Renal cortical epithelial cell (primary cell): Measurements from ENCODE around the gene TPTE. TPM values are rescaled to one million over a fixed set of nuclear protein-coding genes. Genes with fewer than 3 reads are reported as not detected.
"Not testable (repeated sequence)": the region's sequence is repeated elsewhere in the genome, so short reads cannot be mapped to it uniquely, and the experiment has no call there.

Experiments
- DNase-seq: peaks from one replicate; pipeline ENCODE4 v3.0.0-alpha.2; 2011; ENCODE audit warnings: low read depth
- total RNA-seq: library from RNA; depleted of rRNA; stranded (reverse); fragments of >200 nt; gene quantifications from 2 replicates; pipeline ENCODE4 v1.2.3, GENCODE V29; 2014

Gene TPTE
- total RNA-seq, 1 donor from 2014 or later: not detected

DNA sequence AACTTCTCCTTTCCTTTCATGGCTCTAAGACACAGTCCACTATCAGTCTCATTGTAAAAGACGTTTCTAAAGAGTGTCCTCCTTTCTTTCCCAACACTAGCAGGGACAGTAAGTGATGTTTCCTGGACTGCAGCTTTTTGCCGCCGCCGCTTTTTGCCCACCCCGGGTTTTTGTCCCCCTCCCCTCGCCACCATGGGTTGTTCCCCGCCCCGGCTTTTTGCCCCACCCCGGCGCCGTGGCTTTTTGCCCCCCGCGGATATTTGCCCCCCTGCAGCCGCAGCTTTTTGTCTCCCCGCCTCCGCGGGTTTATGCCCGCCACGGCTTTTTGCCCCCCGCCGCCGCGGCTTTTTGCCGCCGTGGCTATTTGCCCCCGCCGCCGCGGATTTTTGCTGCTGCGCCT is 95.2 kb downstream of the TPTE start:
- no peak for DNase-seq

DNA sequence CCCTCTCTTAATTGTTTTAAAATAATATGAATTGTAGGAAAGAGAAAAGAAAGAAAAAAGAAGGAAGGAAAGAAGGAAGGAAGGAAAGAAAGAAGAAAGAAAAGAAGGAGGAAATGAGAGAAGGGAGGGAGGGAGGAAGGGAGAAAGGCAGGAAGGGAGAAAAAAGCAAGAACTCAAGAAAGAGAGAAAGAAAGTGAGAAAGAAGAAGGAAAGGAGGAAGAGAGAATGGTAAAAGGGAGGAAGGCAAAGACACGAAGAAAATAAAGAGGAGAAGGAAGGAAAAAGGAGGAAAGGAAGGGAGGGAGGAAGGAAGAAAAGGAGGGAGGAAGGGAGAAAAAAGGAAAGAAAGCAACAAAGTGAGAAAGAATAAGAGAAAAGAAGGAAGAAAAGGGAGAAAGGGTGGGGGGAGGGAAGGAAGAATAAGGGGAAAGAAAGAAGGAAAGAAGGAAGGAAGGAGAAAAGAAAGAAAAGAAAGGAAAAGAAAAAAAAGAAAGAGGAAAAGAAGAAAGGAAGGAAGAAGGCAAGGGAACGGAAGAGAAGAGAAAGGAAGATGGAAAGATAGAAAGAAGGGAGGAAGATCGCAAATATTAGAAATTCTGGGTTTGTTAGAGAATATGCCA is 95.9 kb downstream of the TPTE start:
- not testable (repeated sequence) for DNase-seq

DNA sequence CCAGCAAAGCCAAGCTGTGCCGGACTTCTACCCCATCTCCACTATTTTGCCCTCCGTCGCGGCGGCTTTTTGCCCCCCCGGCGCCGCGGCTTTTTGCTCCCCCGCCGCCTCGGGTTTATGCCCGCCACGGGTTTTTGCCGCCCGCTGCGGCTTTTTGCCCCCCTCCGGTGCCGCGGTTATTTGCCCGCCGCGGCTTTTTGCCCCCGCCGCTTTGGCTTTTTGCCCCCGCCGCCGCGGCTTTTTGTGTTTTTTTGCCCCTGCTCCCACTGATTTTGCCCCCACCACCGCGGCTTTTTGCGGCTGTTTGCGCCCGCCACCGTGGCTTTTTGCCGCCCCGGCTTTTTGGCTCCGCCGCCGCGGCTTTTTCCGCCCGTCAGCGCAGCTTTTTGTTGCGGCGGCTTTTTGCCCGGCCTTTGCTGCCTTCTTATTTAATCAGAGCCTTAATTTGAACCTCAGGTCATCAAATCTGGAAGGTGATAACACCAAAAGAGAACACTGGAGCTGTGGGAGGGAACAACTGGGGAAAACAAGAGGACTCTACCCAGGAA is 106.0 kb downstream of the TPTE start:
- DNase-seq: no peak

DNA sequence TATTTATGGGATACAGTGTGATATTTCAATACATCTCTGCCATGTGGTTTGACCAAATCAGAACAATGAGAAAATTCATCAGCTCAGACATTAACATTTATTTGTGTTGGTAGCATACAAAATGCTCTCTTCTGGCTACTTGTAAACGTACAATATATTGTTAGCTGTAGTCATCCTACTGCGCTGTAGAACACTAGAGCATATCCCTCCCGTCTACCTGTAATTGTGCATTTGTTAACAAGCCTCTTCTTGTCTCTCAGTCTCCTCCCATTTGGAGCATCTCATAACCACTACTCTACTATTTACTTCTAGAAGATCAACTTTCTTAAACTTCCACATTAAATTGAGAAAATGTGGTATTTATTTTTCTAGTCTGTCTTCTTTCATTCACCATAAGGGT is 107.9 kb downstream of the TPTE start:
- DNase-seq: not testable (repeated sequence)

DNA sequence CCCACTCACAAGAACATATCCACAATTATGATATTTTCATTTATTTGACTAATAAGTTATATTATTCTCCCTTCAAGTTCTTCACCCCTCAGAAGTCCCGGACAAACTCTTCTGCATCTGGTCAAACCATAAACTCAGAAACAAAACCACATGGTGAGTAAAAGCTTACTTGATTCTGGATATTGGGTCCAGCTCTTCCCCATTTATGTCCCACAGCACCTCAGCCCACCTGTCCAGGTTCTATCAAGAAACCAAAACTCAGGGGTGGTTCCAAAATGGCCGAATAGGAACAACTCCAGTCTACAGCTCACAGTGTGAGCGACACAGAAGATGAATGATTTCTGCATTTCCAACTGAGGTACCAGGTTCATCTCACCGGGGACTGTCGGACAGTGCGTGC is 109.4 kb downstream of the TPTE start:
- DNase-seq: not testable (repeated sequence)

DNA sequence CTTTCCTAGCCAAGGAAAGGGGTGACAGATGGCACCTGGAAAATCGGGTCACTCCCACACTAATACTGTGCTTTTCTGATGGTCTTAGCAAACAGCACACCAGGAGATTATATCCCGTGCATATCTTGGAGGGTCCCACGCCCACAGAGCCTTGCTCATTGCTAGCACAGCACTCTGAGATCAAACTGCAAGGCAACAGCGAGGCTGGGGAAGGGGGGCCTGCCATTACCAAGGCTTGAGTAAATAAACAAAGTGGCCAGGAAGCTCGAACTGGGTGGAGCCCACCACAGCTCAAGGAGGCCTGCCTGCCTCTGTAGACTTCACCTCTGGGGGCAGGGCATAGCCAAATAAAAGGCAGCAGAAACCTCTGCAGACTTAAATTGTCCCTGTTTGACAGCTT is 109.9 kb downstream of the TPTE start:
- not testable (repeated sequence) for DNase-seq

DNA sequence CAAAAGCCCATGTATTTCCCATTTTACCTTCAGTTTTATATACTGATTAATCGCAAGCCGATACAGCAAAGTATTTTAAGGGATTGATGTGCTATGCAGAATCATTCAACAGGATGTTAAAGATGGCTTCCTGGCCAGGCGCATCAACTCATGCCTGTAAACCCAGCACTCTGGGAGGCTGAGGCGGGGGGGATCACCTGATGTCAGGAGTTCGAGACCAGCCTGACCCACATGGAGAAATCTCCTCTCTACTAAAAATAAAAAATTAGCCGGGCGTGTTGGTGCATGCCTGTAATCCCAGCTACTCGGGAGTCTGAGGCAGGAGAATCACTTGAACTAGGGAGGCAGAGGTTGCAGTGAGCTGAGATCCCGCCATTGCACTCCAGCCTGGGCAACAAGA is 116.8 kb downstream of the TPTE start:
- DNase-seq: not testable (repeated sequence)

DNA sequence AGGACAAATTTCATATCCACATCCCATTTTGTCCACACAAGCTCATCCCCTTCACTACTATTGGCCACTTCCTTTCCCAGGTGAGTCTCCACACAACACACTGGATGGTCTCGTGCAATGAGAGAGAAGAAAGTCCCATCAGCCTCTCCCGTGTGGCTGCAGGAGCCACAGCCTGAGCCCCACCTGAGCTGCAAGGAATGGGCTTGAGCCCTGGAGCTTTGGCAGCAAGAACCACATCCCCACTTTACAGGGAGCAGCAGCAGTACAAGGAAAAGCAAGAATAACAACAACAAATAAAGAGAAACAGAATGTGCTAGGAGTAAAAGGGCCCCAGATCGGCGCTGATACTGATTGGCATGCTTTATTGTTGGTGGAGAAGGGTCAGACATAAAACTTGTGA is 117.7 kb downstream of the TPTE start:
- no peak for DNase-seq

DNA sequence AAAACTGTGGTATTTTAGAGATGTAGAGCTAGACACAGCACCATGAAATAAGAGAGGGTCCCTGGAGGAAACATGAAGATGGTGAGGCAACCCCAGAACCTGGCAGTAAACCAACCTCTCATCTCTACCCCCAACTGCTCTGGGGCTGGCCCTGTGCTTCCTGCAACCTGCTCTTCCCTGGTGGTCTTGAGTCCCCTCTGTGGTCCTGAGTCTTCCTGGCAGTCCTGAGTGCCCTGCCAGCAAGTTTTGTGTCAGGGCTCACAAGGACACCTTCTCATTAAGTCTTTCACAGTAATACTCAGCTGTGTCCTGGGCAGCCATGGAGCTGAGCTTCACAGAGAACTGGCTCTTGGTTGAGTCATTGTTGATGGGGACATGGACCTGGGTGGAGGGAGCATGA is 118.4 kb downstream of the TPTE start:
- DNase-seq: not testable (repeated sequence)

DNA sequence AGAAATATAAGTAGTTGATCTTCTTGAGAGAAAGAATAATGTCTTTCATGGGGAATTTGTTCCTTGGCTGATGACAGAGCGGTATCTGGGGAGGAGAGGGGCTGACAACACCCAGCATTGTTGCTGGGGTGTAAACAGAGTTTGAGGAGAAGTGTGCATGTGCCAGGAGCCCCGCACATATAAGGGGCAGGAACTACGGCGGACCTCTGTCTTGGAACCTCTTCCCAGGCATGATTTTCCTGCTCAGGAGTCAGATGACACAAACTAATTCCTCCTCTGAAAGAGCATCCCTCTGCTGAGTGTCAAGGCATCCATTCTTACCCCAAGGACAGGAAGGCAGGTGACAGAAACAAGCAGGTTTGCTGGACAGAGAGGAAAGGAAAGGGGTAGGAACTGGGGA is 119.1 kb downstream of the TPTE start:
- DNase-seq: no peak

DNA sequence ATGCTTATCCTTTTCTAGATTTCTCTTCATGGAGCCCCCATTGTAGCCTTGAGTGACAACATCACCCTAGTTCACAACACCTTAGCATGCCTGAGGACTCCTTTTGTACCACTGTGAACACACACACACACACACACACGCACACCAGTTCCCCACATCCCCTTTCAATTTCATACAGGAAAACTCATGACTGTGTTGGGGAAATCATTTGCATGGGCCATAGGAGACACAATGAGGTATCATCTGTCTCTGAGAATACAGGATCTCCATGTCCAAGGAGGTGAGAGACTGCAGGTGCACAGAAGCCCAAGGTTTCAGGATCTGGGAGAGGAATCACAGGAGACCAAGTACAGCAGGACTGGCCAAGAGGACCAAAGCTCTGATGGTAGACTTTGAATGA is 119.7 kb downstream of the TPTE start:
- no peak for DNase-seq

DNA sequence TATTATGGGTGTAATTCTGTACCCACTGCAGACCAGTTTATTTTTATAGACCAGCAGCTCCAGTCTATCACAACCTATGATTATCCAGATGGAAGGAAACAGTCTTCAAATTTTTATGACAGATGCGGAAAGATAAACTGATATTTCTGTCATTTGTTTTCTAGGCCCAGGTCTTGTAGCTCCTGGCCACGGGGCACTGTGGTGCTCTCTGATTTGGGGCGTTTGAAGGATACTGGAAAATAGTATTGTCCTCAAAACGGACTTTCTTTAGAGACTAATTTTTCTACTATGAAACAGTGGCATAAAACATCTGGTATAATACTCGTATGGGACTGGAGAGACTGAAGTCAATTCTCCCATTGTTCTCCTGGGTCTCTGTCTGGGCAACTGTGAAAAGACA is 124.3 kb downstream of the TPTE start:
- not testable (repeated sequence) for DNase-seq

DNA sequence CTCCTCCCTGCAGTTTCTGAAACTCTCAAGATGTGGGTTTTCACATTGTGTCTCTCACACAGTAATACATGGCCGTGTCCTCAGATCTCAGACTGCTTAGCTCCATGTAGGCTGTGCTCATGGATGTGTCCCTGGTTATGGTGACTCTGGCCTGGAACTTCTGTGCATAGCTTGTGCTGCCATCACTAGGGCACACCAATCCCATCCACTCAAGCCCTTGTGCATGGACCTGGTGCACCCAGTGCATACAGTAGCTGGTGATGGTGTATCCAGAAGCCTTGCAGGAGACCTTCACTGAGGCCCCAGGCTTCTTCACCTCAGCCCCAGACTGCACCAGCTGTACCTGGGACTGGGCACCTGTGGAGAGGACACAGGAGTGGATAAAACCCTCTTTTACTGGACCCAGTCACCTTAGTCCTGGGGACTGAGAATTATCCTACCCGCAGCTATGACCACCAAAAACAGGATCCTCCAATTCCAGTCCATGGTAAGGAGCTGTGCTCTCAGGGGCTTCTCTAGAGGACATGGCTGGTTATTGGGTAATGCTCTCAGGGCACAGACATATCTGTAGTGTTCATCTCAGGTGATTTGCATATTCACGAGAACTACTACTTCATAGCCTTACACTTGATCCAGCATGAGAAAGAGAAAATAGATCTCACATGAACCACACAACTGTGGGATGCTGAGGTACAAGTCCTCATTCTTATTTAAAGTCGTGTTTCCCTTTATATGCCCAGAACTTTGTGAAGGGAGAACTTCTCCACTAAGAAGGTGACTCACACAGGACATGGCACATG is 128.2 kb downstream of the TPTE start:
- not testable (repeated sequence) for DNase-seq

DNA sequence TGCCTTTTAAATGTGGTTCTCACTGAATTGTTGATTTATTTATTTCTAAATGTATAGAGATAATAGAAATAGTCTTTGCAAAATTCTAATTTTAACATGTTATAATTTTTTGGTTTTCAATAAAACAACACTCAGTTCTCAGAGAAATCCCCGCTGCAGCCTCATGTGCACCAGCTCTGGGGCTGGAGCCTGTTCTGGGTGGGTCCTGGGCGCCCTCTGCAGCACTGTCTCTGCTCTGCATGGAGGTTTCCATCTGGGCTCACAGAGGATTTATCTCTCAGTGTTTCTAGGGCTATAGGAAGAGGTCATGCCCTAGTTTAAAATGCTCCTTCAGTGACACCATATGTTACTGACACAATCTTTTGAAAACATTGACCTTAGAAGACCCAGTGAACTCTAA is 128.9 kb downstream of the TPTE start:
- not testable (repeated sequence) for DNase-seq
